Mesodermal cell (in vitro differentiated cells): ENCODE data around the gene CFAP157.

Experiments
- H3K27ac ChIP-seq: 2 replicates; pipeline ENCODE4 v1.7.0; 2013; ENCODE audit warnings: mild to moderate bottlenecking, low read depth, low read length, moderate library complexity; ENCODE audit not compliant: severe bottlenecking
- H3K36me3 ChIP-seq: 2 replicates; pipeline ENCODE4 v1.7.1; 2013; ENCODE audit warnings: mild to moderate bottlenecking, low read length, moderate library complexity; ENCODE audit not compliant: control insufficient read depth, insufficient read depth
- H3K4me1 ChIP-seq: one replicate; pipeline ENCODE4 v1.7.1; 2013; ENCODE audit warnings: mild to moderate bottlenecking, low read length; ENCODE audit not compliant: insufficient read depth, control insufficient read depth, poor library complexity, severe bottlenecking
- H3K4me3 ChIP-seq: 2 replicates; pipeline ENCODE4 v1.7.0; 2013; ENCODE audit warnings: low read length, control low read depth, mild to moderate bottlenecking; ENCODE audit not compliant: insufficient read depth, poor library complexity, severe bottlenecking; ENCODE audit errors: extremely low read depth
- H3K9me3 ChIP-seq: 2 replicates; pipeline ENCODE4 v1.7.1; 2013; ENCODE audit warnings: mild to moderate bottlenecking, low read length, moderate library complexity; ENCODE audit not compliant: control insufficient read depth
- WGBS, 2 experiments: methylation state at CpG; one replicate each; pipeline ENCODE4 v1.1.5; 2013; ENCODE audit warnings: missing lambda C conversion rate in 2 of 2; ENCODE audit not compliant: insufficient coverage in 2 of 2; 5-methylcytosine and 5-hydroxymethylcytosine counted together

Gene CFAP157

GRCh38 chr9:127729522-127730256 is 22.9 kb downstream of the CFAP157 start:
- Histone ChIP-seq H3K4me1 (peaks cover 4% of the 10 kb centered on the region), H3K36me3 (peaks cover 5% of the 10 kb centered on the region), H3K27ac (no peak overlapping the region), H3K4me3 (no peak overlapping the region), H3K9me3 (no peaks in the 10 kb centered on the region)
- WGBS, 2 experiments: 92 to 94% methylated on average over 17 to 18 of the region's 18 CpGs

- H3K4me1 ChIP-seq: peaks cover 4% of the 10 kb centered on the region
- WGBS, 2 experiments: 89 to 93% methylated on average over 8 to 9 of the region's 9 CpGs
- H3K4me3 ChIP-seq: no peak overlapping the region
- H3K27ac ChIP-seq: no peak overlapping the region
- peaks cover 5% of the 10 kb centered on the region for H3K36me3 ChIP-seq
- no peaks in the 10 kb centered on the region for H3K9me3 ChIP-seq
These were observed 23.5 kb downstream of the CFAP157 start for GRCh38 chr9:127730262-127730661.

GRCh38 chr9:127730799-127731410 is 24.1 kb downstream of the CFAP157 start:
- Histone ChIP-seq H3K4me1 (peaks cover 4% of the 10 kb centered on the region), H3K27ac (no peak overlapping the region), H3K4me3 (no peak overlapping the region), H3K9me3 (no peaks in the 10 kb centered on the region), H3K36me3 (peaks cover 5% of the 10 kb centered on the region)
- WGBS, 2 experiments: 92 to 93% methylated on average over 8 to 9 of the region's 9 CpGs

GRCh38 chr9:127731938-127732337 is 25.1 kb downstream of the CFAP157 start:
- H3K4me1 ChIP-seq: peaks cover 4% of the 10 kb centered on the region
- no peak overlapping the region for H3K27ac ChIP-seq
- H3K4me3 ChIP-seq: no peak overlapping the region
- H3K36me3 ChIP-seq: peaks cover 5% of the 10 kb centered on the region
- H3K9me3 ChIP-seq: no peaks in the 10 kb centered on the region
- WGBS, 2 experiments: 93 to 96% methylated on average over 15 to 16 of the region's 16 CpGs

- H3K4me1 ChIP-seq: peaks cover 4% of the 10 kb centered on the region
- H3K9me3 ChIP-seq: no peaks in the 10 kb centered on the region
- no peak overlapping the region for H3K4me3 ChIP-seq
- H3K27ac ChIP-seq: no peak overlapping the region
- WGBS, 2 experiments: 93 to 97% methylated on average over 20 to 21 of the region's 21 CpGs
- H3K36me3 ChIP-seq: peaks cover 5% of the 10 kb centered on the region
These were observed 25.7 kb downstream of the CFAP157 start for GRCh38 chr9:127732444-127732843.

GRCh38 chr9:127733614-127734013 is 26.8 kb downstream of the CFAP157 start:
- H3K27ac ChIP-seq: no peak overlapping the region
- peaks cover 4% of the 10 kb centered on the region for H3K4me1 ChIP-seq
- no peaks in the 10 kb centered on the region for H3K9me3 ChIP-seq
- no peak overlapping the region for H3K4me3 ChIP-seq
- H3K36me3 ChIP-seq: peaks cover 5% of the 10 kb centered on the region
- WGBS, 2 experiments: 90 to 92% methylated on average over 2 of the region's 2 CpGs

- Histone ChIP-seq H3K36me3 (peaks cover 8% of the 10 kb centered on the region), H3K4me1 (peaks cover 4% of the 10 kb centered on the region), H3K4me3 (peak overlapping the region; percentile 58), H3K9me3 (no peaks in the 10 kb centered on the region), H3K27ac (no peak overlapping the region)
- WGBS, 2 experiments: 70% methylated on average over 22 of the region's 22 CpGs
These were observed 27.5 kb downstream of the CFAP157 start for GRCh38 chr9:127734247-127734746.

- Histone ChIP-seq H3K36me3 (peaks cover 9% of the 10 kb centered on the region), H3K4me3 (peak within 1 kb of the TSS; percentile 58), H3K9me3 (no peaks in the 10 kb centered on the region), H3K4me1 (peaks cover 4% of the 10 kb centered on the region), H3K27ac (peak within 1 kb of the TSS; percentile 84)
- WGBS, 2 experiments: 0% methylated on average over 64 to 70 of the region's 76 CpGs
These were observed 28.1 kb downstream of the CFAP157 start, which contains the start of gene TOR2A for GRCh38 chr9:127734747-127735529. Gene TOR2A, minus strand, starts transcription at chr9:127735294. Its CDS starts 24 bp downstream, at chr9:127735270.

GRCh38 chr9:127735530-127736185 is 28.9 kb downstream of the CFAP157 start:
- H3K4me3 ChIP-seq: no peak overlapping the region
- H3K36me3 ChIP-seq: peaks cover 15% of the 10 kb centered on the region
- H3K27ac ChIP-seq: peak overlapping the region; percentile 84
- H3K4me1 ChIP-seq: peaks cover 6% of the 10 kb centered on the region
- 41 to 46% methylated on average over 13 to 14 of the region's 15 CpGs for WGBS, 2 experiments
- no peaks in the 10 kb centered on the region for H3K9me3 ChIP-seq

- Histone ChIP-seq H3K4me1 (peaks cover 10% of the 10 kb centered on the region), H3K27ac (no peak overlapping the region), H3K36me3 (peaks cover 9% of the 10 kb centered on the region), H3K9me3 (no peaks in the 10 kb centered on the region), H3K4me3 (no peak overlapping the region)
- 89 to 94% methylated on average over 8 to 10 of the region's 13 CpGs for WGBS, 2 experiments
These were observed 31.9 kb downstream of the CFAP157 start for GRCh38 chr9:127738666-127739065.
